SK-N-SH (cell line): Measurements from ENCODE around the gene KRT222. TPM values are rescaled to one million over a fixed set of nuclear protein-coding genes. Genes with fewer than 3 reads are reported as not detected.

Experiments
- CTCF ChIA-PET: fragments of 300-600, 350-600 bp; formaldehyde crosslinking; extraction: SDS; loops from one replicate; lab custom pipeline; 2021; lab: Yijun Ruan, JAX
- POLR2A ChIA-PET: fragments of 350-600 bp; sonication (Branson Sonifier 250); formaldehyde crosslinking; extraction: SDS; loops from one replicate; lab custom pipeline; 2020; ENCODE audit warnings: antibody characterized with exemption, inconsistent platforms; lab: Yijun Ruan, JAX
- DNase-seq: peaks from one replicate; pipeline ENCODE4 v3.0.0; 2012
- H2AFZ ChIP-seq: fragments of 200-600 bp; sonication (generic); 2 replicates; pipeline ENCODE4 v1.8.1; 2016; ENCODE audit warnings: antibody characterized with exemption, mild to moderate bottlenecking, low read depth
- H3F3A ChIP-seq: fragments of 200-600 bp; sonication (generic); replicated peaks from 2 replicates; pipeline ENCODE3; 2016; ENCODE audit warnings: antibody characterized with exemption, mild to moderate bottlenecking; ENCODE audit not compliant: insufficient read depth
- H3K27ac ChIP-seq, 2 experiments: fragments of 200-500 bp in 1 of 2; fragments of 200-600 bp in 1 of 2; sonication (Bioruptor generic) in 1 of 2; sonication (generic), shearing (Covaris generic) in 1 of 2; 2 replicates each; pipeline versions ENCODE4 v1.5.1 to v1.6.1; 2014 to 2016; ENCODE audit warnings: low read depth in 2 of 2, inconsistent platforms in 1 of 2, low read length in 1 of 2, mild to moderate bottlenecking in 1 of 2, mixed read lengths in 1 of 2
- H3K27me3 ChIP-seq: fragments of 200-600 bp; sonication (generic), shearing (Covaris generic); 2 replicates; pipeline ENCODE4 v1.6.1; 2016; ENCODE audit warnings: mixed run types; ENCODE audit not compliant: insufficient read depth
- H3K36me3 ChIP-seq, 2 experiments: fragments of 200-500 bp in 1 of 2; fragments of 200-600 bp in 1 of 2; sonication (Bioruptor generic) in 1 of 2; sonication (generic) in 1 of 2; replicated peaks in 1 of 2; 2 replicates each; pipeline versions ENCODE3 to v1.5.1; 2014 to 2016; ENCODE audit warnings: low read length in 1 of 2, mild to moderate bottlenecking in 1 of 2; ENCODE audit not compliant: insufficient read depth in 2 of 2, control insufficient read depth in 1 of 2
- H3K4me1 ChIP-seq, 2 experiments: fragments of 200-500 bp in 1 of 2; fragments of 200-600 bp in 1 of 2; sonication (Bioruptor generic) in 1 of 2; sonication (generic), shearing (Covaris generic) in 1 of 2; 2 replicates each; pipeline versions ENCODE4 v1.5.1 to v1.6.1; 2014 to 2016; ENCODE audit warnings: low read depth in 1 of 2, low read length in 1 of 2, mixed run types in 1 of 2; ENCODE audit not compliant: insufficient read depth in 2 of 2, control insufficient read depth in 1 of 2
- H3K4me2 ChIP-seq: fragments of 200-600 bp; sonication (generic), shearing (Covaris generic); 2 replicates; pipeline ENCODE4 v1.6.1; 2017; ENCODE audit warnings: mixed run types
- H3K4me3 ChIP-seq, 2 experiments: fragments of 200-500 bp in 1 of 2; fragments of 200-600 bp in 1 of 2; sonication (Bioruptor generic) in 1 of 2; sonication (generic), shearing (Covaris generic) in 1 of 2; 2 replicates each; pipeline versions ENCODE4 v1.5.1 to v1.8.1; 2014 to 2016; ENCODE audit warnings: low read depth in 2 of 2, inconsistent platforms in 1 of 2, low read length in 1 of 2, mild to moderate bottlenecking in 1 of 2, mixed read lengths in 1 of 2, moderate library complexity in 1 of 2
- H3K79me2 ChIP-seq: fragments of 200-600 bp; sonication (generic); 2 replicates; pipeline ENCODE4 v1.8.1; 2017; ENCODE audit warnings: mild to moderate bottlenecking; ENCODE audit not compliant: insufficient read depth
- H3K9ac ChIP-seq: fragments of 200-600 bp; sonication (generic); 2 replicates; pipeline ENCODE4 v1.6.1; 2017; ENCODE audit warnings: mixed run types
- H3K9me2 ChIP-seq: fragments of 200-600 bp; sonication (generic); 2 replicates; pipeline ENCODE4 v1.6.1; 2017; ENCODE audit warnings: mixed run types
- H3K9me3 ChIP-seq: fragments of 200-600 bp; sonication (generic); 2 replicates; pipeline ENCODE4 v1.6.1; 2017; ENCODE audit warnings: mixed run types, mild to moderate bottlenecking, moderate library complexity
- H4K20me1 ChIP-seq: fragments of 200-600 bp; sonication (generic); 2 replicates; pipeline ENCODE4 v1.6.1; 2017; ENCODE audit warnings: mild to moderate bottlenecking, mixed run types; ENCODE audit not compliant: insufficient read depth
- FOXM1 ChIP-seq: IDR thresholded peaks from 2 replicates; pipeline ENCODE4 v1.4.0; 2012; ENCODE audit warnings: low read depth, mild to moderate bottlenecking
- GABPA ChIP-seq: IDR thresholded peaks from 2 replicates; pipeline ENCODE4 v1.4.0; 2012; ENCODE audit warnings: low read depth, mild to moderate bottlenecking
- GATA2 ChIP-seq: sonication (generic); formaldehyde crosslinking; IDR thresholded peaks from 2 replicates; pipeline ENCODE4 v1.5.0; 2020; ENCODE audit warnings: mild to moderate bottlenecking, missing genetic modification reagents
- JUND ChIP-seq: IDR thresholded peaks from 2 replicates; pipeline ENCODE4 v1.4.0; 2012
- MEF2A ChIP-seq: IDR thresholded peaks from 2 replicates; pipeline ENCODE4 v1.4.0; 2012; ENCODE audit warnings: low read depth, borderline replicate concordance
- MXI1 ChIP-seq: IDR thresholded peaks from 2 replicates; pipeline ENCODE4 v1.6.1; 2012; ENCODE audit warnings: mild to moderate bottlenecking, low read depth, low read length, improper control_type of control experiment
- NFIC ChIP-seq: IDR thresholded peaks from 2 replicates; pipeline ENCODE4 v1.4.0; 2012; ENCODE audit warnings: borderline replicate concordance
- NRF1 ChIP-seq: IDR thresholded peaks from 2 replicates; pipeline ENCODE4 v1.6.1; 2012; ENCODE audit warnings: low read depth, mild to moderate bottlenecking, low read length
- RAD21 ChIP-seq: IDR thresholded peaks from 2 replicates; pipeline ENCODE4 v1.6.1; 2012; ENCODE audit warnings: mild to moderate bottlenecking, low read length
- RCOR1 ChIP-seq: fragments of 150-350 bp; IDR thresholded peaks from 2 replicates; pipeline ENCODE4 v1.6.1; 2017; ENCODE audit warnings: antibody characterized with exemption, low read length
- RFX5 ChIP-seq: IDR thresholded peaks from 2 replicates; pipeline ENCODE4 v1.6.1; 2012; ENCODE audit warnings: mild to moderate bottlenecking, improper control_type of control experiment, low read length
- RXRA ChIP-seq: IDR thresholded peaks from 2 replicates; pipeline ENCODE4 v1.4.0; 2012; ENCODE audit warnings: low read depth, mild to moderate bottlenecking, borderline replicate concordance
- SIN3A ChIP-seq: IDR thresholded peaks from 2 replicates; pipeline ENCODE4 v1.6.1; 2012; ENCODE audit warnings: low read depth, mild to moderate bottlenecking, low read length, moderate library complexity, borderline replicate concordance
- TEAD4 ChIP-seq: IDR thresholded peaks from 2 replicates; pipeline ENCODE4 v1.4.0; 2012; ENCODE audit warnings: mild to moderate bottlenecking, borderline replicate concordance; ENCODE audit not compliant: insufficient read depth
- YY1 ChIP-seq: IDR thresholded peaks from 2 replicates; pipeline ENCODE4 v1.4.0; 2012; ENCODE audit warnings: low read depth, mild to moderate bottlenecking
- WGBS: methylation state at CpG from one replicate; pipeline ENCODE4 v1.1.6; 2017; ENCODE audit warnings: low lambda C conversion rate; 5-methylcytosine and 5-hydroxymethylcytosine counted together
- polyA plus RNA-seq, 3 experiments: library from polyadenylated mRNA; depleted of rRNA; stranded (reverse); fragments of >200 nt; gene quantifications; 2 replicates each; pipeline ENCODE4 v1.2.3, GENCODE V29; 2012
- TF ChIP-seq, protein P1 (sequence below): IDR thresholded peaks from 2 replicates; pipeline ENCODE4 v1.6.1; 2012; ENCODE audit warnings: mild to moderate bottlenecking, low read depth, low read length, moderate library complexity
- TF ChIP-seq, protein P2 (sequence below): IDR thresholded peaks from 2 replicates; pipeline ENCODE4 v1.4.0; 2012; ENCODE audit warnings: low read depth
- TF ChIP-seq, protein P3 (sequence below): IDR thresholded peaks from 2 replicates; pipeline ENCODE4 v1.4.0; 2012; ENCODE audit warnings: low read depth, borderline replicate concordance

KRT222 gene
- polyA plus RNA-seq, 1 of the 3 experiments (the other 2 are of a cell fraction) = not detected

DNA sequence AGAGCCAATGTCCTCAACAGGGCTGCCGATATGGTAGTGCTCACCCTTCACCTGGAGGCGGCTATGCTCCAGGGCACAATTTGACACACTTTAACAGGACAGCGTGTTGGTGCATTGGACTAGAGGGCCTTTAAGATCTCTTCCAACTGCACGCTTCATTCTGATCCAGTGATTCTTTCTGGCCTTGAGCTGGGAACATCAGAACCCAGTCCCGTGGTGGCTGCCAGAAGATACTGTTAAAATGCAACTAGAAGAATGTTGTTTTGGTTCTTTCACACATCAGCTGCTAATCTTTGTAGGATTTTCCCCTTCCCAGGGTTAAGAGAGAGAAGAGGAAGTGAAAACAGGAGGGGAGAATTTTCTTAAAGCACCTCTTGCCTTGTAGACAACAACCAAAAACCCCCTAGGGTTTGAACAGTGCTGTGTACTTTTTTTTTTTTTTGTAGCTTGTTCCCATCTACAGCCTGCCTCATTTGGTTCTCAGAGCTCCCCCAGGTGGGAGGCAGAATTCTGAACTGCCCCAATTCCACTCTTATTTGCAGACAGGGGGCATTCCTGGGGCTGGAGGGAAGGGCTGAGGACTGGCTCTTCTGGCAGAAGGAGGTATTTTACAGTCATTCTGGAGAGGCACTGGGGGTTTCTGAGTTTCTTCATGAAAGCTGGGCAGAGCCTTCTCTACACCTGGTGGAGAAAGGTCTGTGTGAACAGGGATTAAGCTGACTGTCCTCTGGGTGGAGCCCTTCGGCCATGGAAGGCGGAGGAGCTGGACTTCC lies 49.7 kb downstream of the KRT222 start (continued):
- TF ChIP-seq, protein P1, sequence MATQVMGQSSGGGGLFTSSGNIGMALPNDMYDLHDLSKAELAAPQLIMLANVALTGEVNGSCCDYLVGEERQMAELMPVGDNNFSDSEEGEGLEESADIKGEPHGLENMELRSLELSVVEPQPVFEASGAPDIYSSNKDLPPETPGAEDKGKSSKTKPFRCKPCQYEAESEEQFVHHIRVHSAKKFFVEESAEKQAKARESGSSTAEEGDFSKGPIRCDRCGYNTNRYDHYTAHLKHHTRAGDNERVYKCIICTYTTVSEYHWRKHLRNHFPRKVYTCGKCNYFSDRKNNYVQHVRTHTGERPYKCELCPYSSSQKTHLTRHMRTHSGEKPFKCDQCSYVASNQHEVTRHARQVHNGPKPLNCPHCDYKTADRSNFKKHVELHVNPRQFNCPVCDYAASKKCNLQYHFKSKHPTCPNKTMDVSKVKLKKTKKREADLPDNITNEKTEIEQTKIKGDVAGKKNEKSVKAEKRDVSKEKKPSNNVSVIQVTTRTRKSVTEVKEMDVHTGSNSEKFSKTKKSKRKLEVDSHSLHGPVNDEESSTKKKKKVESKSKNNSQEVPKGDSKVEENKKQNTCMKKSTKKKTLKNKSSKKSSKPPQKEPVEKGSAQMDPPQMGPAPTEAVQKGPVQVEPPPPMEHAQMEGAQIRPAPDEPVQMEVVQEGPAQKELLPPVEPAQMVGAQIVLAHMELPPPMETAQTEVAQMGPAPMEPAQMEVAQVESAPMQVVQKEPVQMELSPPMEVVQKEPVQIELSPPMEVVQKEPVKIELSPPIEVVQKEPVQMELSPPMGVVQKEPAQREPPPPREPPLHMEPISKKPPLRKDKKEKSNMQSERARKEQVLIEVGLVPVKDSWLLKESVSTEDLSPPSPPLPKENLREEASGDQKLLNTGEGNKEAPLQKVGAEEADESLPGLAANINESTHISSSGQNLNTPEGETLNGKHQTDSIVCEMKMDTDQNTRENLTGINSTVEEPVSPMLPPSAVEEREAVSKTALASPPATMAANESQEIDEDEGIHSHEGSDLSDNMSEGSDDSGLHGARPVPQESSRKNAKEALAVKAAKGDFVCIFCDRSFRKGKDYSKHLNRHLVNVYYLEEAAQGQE = no peak

DNA sequence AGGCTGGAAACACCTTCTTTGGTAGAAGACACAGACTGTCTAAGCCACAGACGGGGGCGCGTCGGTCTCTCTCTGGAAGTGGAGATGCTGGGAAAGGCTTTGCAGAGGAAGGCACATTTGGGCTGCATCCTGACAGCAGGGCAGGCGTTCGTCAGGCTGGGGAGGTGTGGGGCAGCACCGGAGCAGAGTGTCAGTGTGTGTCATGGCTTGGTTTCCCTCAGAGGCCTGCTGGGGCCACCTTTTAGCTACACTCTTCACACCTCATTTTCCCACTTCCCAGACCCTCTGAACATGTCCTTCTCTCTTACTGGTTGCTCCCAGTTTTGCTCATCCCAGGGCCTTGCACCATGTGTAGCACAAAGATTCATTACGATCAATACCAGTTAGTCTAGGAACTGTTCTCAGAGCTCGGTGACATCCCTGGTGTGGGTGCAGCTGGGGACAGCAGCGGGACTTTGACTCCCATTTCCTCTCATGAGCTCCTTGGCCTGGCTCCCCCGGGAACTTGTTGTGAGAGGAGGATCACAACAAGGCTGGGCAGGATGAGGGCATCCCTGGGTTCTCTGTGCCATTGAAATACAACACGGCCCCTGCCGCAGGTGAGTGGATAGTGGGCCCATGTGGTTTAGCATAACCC lies 50.4 kb downstream of the KRT222 start:
- POLR2A ChIA-PET = interaction anchor here (0.6 to 0.8 kb wide), 2 partner anchors 19 to 34 kb away, joined by 3 to 4 read pairs; no protein-coding TSS in a partner anchor

More for the DNA sequence above, 50.4 kb downstream of the KRT222 start:
- no peak for DNase-seq
- no peaks in the 10 kb centered on the region for H3K36me3 ChIP-seq
- H3K4me2 ChIP-seq = no peak overlapping the region
- H3K27ac ChIP-seq = no peak overlapping the region
- peaks cover 0 to 13% of the 10 kb centered on the region in 2 experiments; a peak in 1 of 4 replicates for H3K4me1 ChIP-seq
- H3K9me2 ChIP-seq = no peaks in the 10 kb centered on the region
- TF ChIP-seq RXRA (no peak), NRF1 (no peak), NFIC (no peak), RCOR1 (no peak), MXI1 (no peak), RFX5 (no peak), JUND (no peak), GABPA (no peak), GATA2 (CRISPR knock-in tag) (no peak), YY1 (no peak), MEF2A (no peak), TEAD4 (no peak), FOXM1 (no peak), RAD21 (no peak), SIN3A (no peak)
- TF ChIP-seq, protein P2, sequence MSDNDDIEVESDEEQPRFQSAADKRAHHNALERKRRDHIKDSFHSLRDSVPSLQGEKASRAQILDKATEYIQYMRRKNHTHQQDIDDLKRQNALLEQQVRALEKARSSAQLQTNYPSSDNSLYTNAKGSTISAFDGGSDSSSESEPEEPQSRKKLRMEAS = no peak
- TF ChIP-seq, protein P3, sequence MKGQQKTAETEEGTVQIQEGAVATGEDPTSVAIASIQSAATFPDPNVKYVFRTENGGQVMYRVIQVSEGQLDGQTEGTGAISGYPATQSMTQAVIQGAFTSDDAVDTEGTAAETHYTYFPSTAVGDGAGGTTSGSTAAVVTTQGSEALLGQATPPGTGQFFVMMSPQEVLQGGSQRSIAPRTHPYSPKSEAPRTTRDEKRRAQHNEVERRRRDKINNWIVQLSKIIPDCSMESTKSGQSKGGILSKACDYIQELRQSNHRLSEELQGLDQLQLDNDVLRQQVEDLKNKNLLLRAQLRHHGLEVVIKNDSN = no peak
- H3F3A ChIP-seq = no peaks in the 10 kb centered on the region
- H3K9ac ChIP-seq = no peak overlapping the region
- 68% methylated on average over 10 of the region's 13 CpGs for WGBS
- H3K4me3 ChIP-seq = no peak overlapping the region
- H3K79me2 ChIP-seq = no peaks in the 10 kb centered on the region
- CTCF ChIA-PET = interaction anchor here (0.9 to 1.7 kb wide), 3 partner anchors 10 to 935 kb away, joined by 3 to 4 read pairs (median 3); no protein-coding TSS in a partner anchor
- H2AFZ ChIP-seq = no peak overlapping the region
- H4K20me1 ChIP-seq = no peaks in the 10 kb centered on the region
- H3K9me3 ChIP-seq = no peaks in the 10 kb centered on the region
- H3K27me3 ChIP-seq = peaks cover 54% of the 10 kb centered on the region
